ENCODE results near the gene UBE2U. TPM values are rescaled to one million over a fixed set of nuclear protein-coding genes. Genes with fewer than 3 reads are reported as not detected.

Gene UBE2U
- total RNA-seq, 1 experiment from 2014 or later = not detected

DNA sequence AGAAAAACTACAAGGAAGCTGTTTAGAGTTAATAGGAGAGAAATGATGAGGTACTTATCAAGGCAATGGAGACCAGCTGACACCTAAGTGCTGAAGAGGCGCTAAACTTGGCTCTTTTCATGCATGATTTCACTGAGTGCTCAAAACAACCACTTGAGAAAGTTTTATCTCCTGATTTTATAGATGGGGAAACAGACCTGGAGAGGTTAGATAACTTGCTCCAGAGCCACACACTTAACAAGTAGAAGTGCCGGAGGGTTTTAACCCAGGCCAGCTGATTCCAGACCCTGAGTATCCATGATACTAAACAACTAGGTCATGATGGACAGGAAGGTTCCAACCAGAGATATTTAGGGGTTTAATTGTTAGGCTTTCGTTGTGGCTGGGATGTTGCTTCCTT, 25.9 kb downstream of the UBE2U start:
- DNase-seq (ENCODE audit: low read depth, low spot score) (no peak), ATAC-seq (no peak)
- CTCF ChIA-PET = no interaction called here
- BruUV-seq (replicated peaks) = no TSS peak
- Histone ChIP-seq H3K4me2 (ENCODE audit: low read length) (no peak overlapping the region), H3K36me3 (ENCODE audit: control insufficient read depth in 1 of 2, insufficient read depth in 2 of 2, low read length in 2 of 2) (no peaks in the 10 kb centered on the region), H3K27me3 (ENCODE audit: insufficient read depth, low read length) (no peaks in the 10 kb centered on the region), H3K4me3 (replicated peaks in 1 of 2; ENCODE audit: low read depth in 1 of 2, low read length in 2 of 2) (no peak overlapping the region), H3K9ac (ENCODE audit: low read length) (no peak overlapping the region), H3K4me1 (ENCODE audit: control insufficient read depth in 1 of 2, insufficient read depth in 2 of 2, low read length in 2 of 2) (peaks cover 0 to 7% of the 10 kb centered on the region in 2 experiments; a peak in 1 of 4 replicates), H3K27ac (ENCODE audit: low read depth, low read length) (no peak overlapping the region), H4K20me1 (ENCODE audit: insufficient read depth) (no peaks in the 10 kb centered on the region), H3K9me2 (ENCODE audit: insufficient read depth) (no peaks in the 10 kb centered on the region), H3K79me2 (ENCODE audit: insufficient read depth, low read length) (no peaks in the 10 kb centered on the region), H3K9me3 (ENCODE audit: control insufficient read depth in 1 of 2, insufficient read depth in 1 of 2, low read depth in 1 of 2, low read length in 2 of 2) (no peaks in the 10 kb centered on the region), H2AFZ (ENCODE audit: low read depth, low read length, poor library complexity, severe bottlenecking) (peak overlapping the region; percentile 11)
- RAD21 ChIA-PET (ENCODE audit: low non-redundant PET in 1 of 2, low total read pairs in 2 of 2, uncharacterized antibody in 2 of 2, unreplicated experiment in 2 of 2) = no interaction called here
- intact Hi-C loops (cut with micrococcal nuclease) = no loop called here
- POLR2A ChIA-PET = no interaction called here
- TF ChIP-seq ZFX (IDR thresholded peaks at IDR 0.05) (no peak), TCF7L2 (IDR thresholded peaks at IDR 0.05; ENCODE audit: borderline replicate concordance, extremely low read depth, insufficient read depth, insufficient read length) (no peak), SP1 (IDR thresholded peaks at IDR 0.05; ENCODE audit: low read depth) (no peak), CBX3 (IDR thresholded peaks at IDR 0.05; ENCODE audit: low read depth) (no peak), EGR1 (IDR thresholded peaks at IDR 0.05; ENCODE audit: low read depth) (no peak), ZNF274 (IDR thresholded peaks at IDR 0.05; ENCODE audit: low read depth, low read length) (no peak)

DNA sequence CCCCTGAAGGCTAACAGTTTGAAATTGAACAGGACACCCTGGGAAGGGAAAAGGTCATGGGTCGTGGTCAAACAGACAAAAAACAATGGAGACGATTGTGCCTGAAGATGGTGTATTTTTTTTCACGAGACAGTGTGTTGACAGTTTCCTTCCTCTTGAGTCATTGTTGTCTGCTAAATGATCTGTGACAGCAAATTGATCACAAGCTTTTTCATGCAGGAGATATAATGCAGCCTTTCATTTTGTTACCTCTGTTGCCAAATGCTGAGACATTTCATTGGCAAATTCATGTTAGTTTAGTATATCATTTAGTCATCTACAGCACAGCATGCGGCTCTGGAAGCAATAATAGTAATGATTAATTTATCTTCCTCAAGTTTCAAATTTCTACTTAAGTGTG, 27.7 kb downstream of the UBE2U start:
- BruUV-seq (replicated peaks) = no TSS peak
- RAD21 ChIA-PET (ENCODE audit: low non-redundant PET in 1 of 2, low total read pairs in 2 of 2, uncharacterized antibody in 2 of 2, unreplicated experiment in 2 of 2) = no interaction called here
- Histone ChIP-seq H3K36me3 (ENCODE audit: control insufficient read depth in 1 of 2, insufficient read depth in 2 of 2, low read length in 2 of 2) (no peaks in the 10 kb centered on the region), H3K4me2 (ENCODE audit: low read length) (peak overlapping the region; percentile 8; the same call in 1 of the 2 replicates), H3K9me3 (ENCODE audit: control insufficient read depth in 1 of 2, insufficient read depth in 1 of 2, low read depth in 1 of 2, low read length in 2 of 2) (no peaks in the 10 kb centered on the region), H4K20me1 (ENCODE audit: insufficient read depth) (no peaks in the 10 kb centered on the region), H3K27me3 (ENCODE audit: insufficient read depth, low read length) (no peaks in the 10 kb centered on the region), H3K9ac (ENCODE audit: low read length) (no peak overlapping the region), H3K4me1 (ENCODE audit: control insufficient read depth in 1 of 2, insufficient read depth in 2 of 2, low read length in 2 of 2) (peaks cover 0 to 7% of the 10 kb centered on the region in 2 experiments; a peak in 1 of 4 replicates), H2AFZ (ENCODE audit: low read depth, low read length, poor library complexity, severe bottlenecking) (peak overlapping the region; percentile 10), H3K9me2 (ENCODE audit: insufficient read depth) (no peaks in the 10 kb centered on the region), H3K27ac (ENCODE audit: low read depth, low read length) (no peak overlapping the region), H3K79me2 (ENCODE audit: insufficient read depth, low read length) (no peaks in the 10 kb centered on the region), H3K4me3 (replicated peaks in 1 of 2; ENCODE audit: low read depth in 1 of 2, low read length in 2 of 2) (no peak overlapping the region)
- CTCF ChIA-PET = no interaction called here
- peak; percentile 49 for DNase-seq (ENCODE audit: low read depth, low spot score)
- 0 out of 2 replicates have a peak, but pooled peaks have one; percentile 21 for TF ChIP-seq SIN3A (IDR thresholded peaks at IDR 0.05; ENCODE audit: low read depth)
- TF ChIP-seq CEBPB (IDR thresholded peaks at IDR 0.05; ENCODE audit: low read depth) = 0 out of 2 replicates have a peak, but pooled peaks have one; percentile 23
- TF ChIP-seq EGR1 (IDR thresholded peaks at IDR 0.05; ENCODE audit: low read depth) = no peak
- TF ChIP-seq CBX3 (IDR thresholded peaks at IDR 0.05; ENCODE audit: low read depth) = 0 out of 2 replicates have a peak, but pooled peaks have one; percentile 16
- TF ChIP-seq JUND (IDR thresholded peaks at IDR 0.05) = peak; percentile 35
- no peak for TF ChIP-seq SRF (IDR thresholded peaks at IDR 0.05; ENCODE audit: low read depth)
- 0 out of 2 replicates have a peak, but pooled peaks have one; percentile 33 for TF ChIP-seq SP1 (IDR thresholded peaks at IDR 0.05; ENCODE audit: low read depth)
- peak; percentile 30 for ATAC-seq
- intact Hi-C loops (cut with micrococcal nuclease) = no loop called here
- POLR2A ChIA-PET = no interaction called here
